IPS-15b (cell line): Measurements from ENCODE around the gene KCNJ16.

Experiments
- H3K27me3 ChIP-seq: one replicate; pipeline ENCODE4 v1.6.1; 2013; ENCODE audit warnings: low read length; ENCODE audit not compliant: control insufficient read depth, insufficient read depth
- H3K36me3 ChIP-seq: one replicate; pipeline ENCODE4 v1.6.1; 2013; ENCODE audit warnings: low read length; ENCODE audit not compliant: control insufficient read depth, insufficient read depth
- H3K4me1 ChIP-seq: one replicate; pipeline ENCODE4 v1.6.1; 2013; ENCODE audit warnings: mild to moderate bottlenecking, low read length; ENCODE audit not compliant: control insufficient read depth, insufficient read depth
- H3K4me3 ChIP-seq: one replicate; pipeline ENCODE4 v1.5.1; 2013; ENCODE audit warnings: low read depth, low read length
- H3K9ac ChIP-seq: one replicate; pipeline ENCODE4 v1.6.1; 2013; ENCODE audit warnings: low read depth, mild to moderate bottlenecking, low read length
- H3K9me3 ChIP-seq: one replicate; pipeline ENCODE4 v1.6.1; 2013; ENCODE audit warnings: mild to moderate bottlenecking, low read length; ENCODE audit not compliant: control insufficient read depth, insufficient read depth

KCNJ16 gene

DNA sequence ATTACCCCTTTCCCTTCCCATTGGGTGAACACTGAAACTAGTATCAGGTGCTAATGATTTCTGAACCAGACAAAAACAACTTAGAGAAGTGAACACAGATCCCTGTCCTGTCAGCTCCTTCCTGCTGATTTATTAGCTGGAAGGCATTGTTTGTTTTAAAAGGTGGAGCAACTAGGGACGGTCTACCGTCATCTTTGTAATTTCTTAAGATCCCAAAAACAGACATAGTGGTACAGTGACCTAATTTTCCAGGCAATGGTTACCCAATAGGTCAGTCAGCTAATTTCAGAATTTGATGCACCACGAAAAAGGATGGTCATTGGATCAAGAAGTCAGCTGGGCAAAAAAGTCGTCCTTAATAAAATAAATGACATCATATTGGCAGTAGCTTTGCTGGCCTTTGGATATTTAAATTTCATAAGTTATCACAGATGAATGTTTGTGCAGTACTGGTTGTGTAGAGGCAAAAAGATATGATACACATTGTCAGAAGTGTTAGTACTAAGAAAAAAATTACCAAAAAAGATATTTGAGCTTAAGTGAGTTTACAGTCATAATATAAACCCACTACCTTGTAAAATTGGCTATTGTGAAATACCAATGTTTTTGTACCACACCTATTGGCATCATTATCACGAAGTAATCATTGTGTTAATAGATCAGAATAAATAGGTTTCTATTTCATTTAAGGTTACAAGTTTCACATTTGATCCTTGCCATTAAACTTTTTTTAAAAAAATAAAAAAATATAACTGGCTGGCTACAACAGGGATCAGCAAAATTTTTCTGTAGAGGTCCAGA lies 27.2 kb upstream of the KCNJ16 start:
- Histone ChIP-seq H3K9me3 (no peaks in the 10 kb centered on the region), H3K36me3 (no peaks in the 10 kb centered on the region), H3K4me1 (no peaks in the 10 kb centered on the region), H3K27me3 (no peaks in the 10 kb centered on the region), H3K9ac (no peak overlapping the region), H3K4me3 (no peak overlapping the region)

DNA sequence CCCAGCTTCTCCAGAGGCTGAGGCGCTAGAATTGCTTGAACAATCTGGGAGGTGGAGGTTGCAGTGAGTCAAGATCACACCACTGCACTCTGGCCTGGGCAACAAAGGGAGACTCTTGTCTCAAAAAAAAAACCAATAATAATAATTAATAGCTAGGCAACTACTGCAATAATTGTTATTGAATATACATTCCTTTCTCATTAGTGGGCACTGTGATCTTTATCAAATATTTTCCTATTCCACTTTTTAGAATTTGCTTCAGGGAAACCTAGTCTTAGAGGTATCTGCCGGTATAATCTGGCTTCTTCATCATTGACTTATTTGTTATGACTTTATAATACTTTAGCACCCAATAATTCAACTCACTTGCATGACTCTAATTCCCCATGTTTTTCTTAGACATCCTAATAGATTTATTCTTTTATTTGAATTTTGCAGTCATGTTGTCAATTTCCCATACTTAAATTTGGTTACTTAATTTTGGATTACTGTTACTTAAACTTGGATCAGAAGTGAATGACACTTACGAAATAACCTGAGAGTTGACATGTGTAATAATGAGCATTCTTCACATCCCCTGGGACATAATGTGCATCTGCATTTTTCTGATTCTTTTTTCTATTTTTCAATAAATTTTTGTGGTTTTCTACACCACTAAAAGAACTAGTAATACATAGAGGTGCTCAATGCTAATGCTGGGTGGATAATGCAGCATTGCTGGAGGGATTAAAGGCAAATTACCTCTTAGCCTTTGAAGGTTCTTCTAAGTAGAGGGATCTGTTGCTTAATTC lies 25.0 kb upstream of the KCNJ16 start:
- Histone ChIP-seq H3K4me3 (no peak overlapping the region), H3K4me1 (no peaks in the 10 kb centered on the region), H3K27me3 (no peaks in the 10 kb centered on the region), H3K9me3 (no peaks in the 10 kb centered on the region), H3K9ac (no peak overlapping the region), H3K36me3 (no peaks in the 10 kb centered on the region)

- H3K27me3 ChIP-seq, result no peaks in the 10 kb centered on the region
- H3K9me3 ChIP-seq, result no peaks in the 10 kb centered on the region
- H3K4me3 ChIP-seq, result no peak overlapping the region
- H3K36me3 ChIP-seq, result no peaks in the 10 kb centered on the region
- H3K9ac ChIP-seq, result no peak overlapping the region
- H3K4me1 ChIP-seq, result no peaks in the 10 kb centered on the region
Measured at GRCh38 chr17:70050931-70051330, 24.1 kb upstream of the KCNJ16 start.

GRCh38 chr17:70053241-70054234 lies 21.5 kb upstream of the KCNJ16 start:
- H3K27me3 ChIP-seq, result no peaks in the 10 kb centered on the region
- H3K4me1 ChIP-seq, result no peaks in the 10 kb centered on the region
- no peaks in the 10 kb centered on the region for H3K9me3 ChIP-seq
- no peak overlapping the region for H3K4me3 ChIP-seq
- no peak overlapping the region for H3K9ac ChIP-seq
- H3K36me3 ChIP-seq, result no peaks in the 10 kb centered on the region

GRCh38 chr17:70055000-70055399 lies 20.0 kb upstream of the KCNJ16 start:
- Histone ChIP-seq H3K9ac (no peak overlapping the region), H3K27me3 (no peaks in the 10 kb centered on the region), H3K4me3 (no peak overlapping the region), H3K4me1 (no peaks in the 10 kb centered on the region), H3K9me3 (no peaks in the 10 kb centered on the region), H3K36me3 (no peaks in the 10 kb centered on the region)

DNA sequence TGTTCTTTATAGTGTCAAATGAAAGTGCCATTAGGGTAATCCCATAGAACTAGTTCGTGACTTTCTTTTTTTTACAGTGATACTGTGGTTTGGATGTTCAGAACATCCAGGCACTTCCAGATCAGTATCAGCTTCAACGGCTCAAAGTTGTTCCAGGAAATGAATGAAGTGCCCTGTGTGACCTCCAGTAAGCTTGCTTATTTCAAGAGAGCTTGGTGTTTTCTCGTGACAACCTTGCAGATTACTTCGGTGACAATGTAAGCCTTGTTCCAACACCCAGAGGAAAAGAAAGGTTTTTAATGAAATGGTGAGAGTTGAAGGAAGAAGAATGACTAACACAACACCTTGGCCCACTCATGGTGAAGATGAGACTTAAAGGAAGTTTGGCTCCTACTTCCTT lies 16.0 kb upstream of the KCNJ16 start:
- no peaks in the 10 kb centered on the region for H3K27me3 ChIP-seq
- no peaks in the 10 kb centered on the region for H3K9me3 ChIP-seq
- H3K4me1 ChIP-seq, result no peaks in the 10 kb centered on the region
- H3K4me3 ChIP-seq, result no peak overlapping the region
- no peak overlapping the region for H3K9ac ChIP-seq
- no peaks in the 10 kb centered on the region for H3K36me3 ChIP-seq

GRCh38 chr17:70059649-70060048 lies 15.4 kb upstream of the KCNJ16 start:
- Histone ChIP-seq H3K4me1 (no peaks in the 10 kb centered on the region), H3K27me3 (no peaks in the 10 kb centered on the region), H3K36me3 (no peaks in the 10 kb centered on the region), H3K9ac (no peak overlapping the region), H3K9me3 (no peaks in the 10 kb centered on the region), H3K4me3 (no peak overlapping the region)

GRCh38 chr17:70060415-70060814 lies 14.6 kb upstream of the KCNJ16 start:
- Histone ChIP-seq H3K36me3 (no peaks in the 10 kb centered on the region), H3K27me3 (no peaks in the 10 kb centered on the region), H3K9ac (no peak overlapping the region), H3K4me1 (no peaks in the 10 kb centered on the region), H3K9me3 (no peaks in the 10 kb centered on the region), H3K4me3 (no peak overlapping the region)

GRCh38 chr17:70067134-70067533 lies 7.9 kb upstream of the KCNJ16 start:
- peaks cover 6% of the 10 kb centered on the region for H3K4me1 ChIP-seq
- H3K9ac ChIP-seq, result no peak overlapping the region
- no peaks in the 10 kb centered on the region for H3K27me3 ChIP-seq
- H3K9me3 ChIP-seq, result no peaks in the 10 kb centered on the region
- no peaks in the 10 kb centered on the region for H3K36me3 ChIP-seq
- no peak overlapping the region for H3K4me3 ChIP-seq

- Histone ChIP-seq H3K36me3 (no peaks in the 10 kb centered on the region), H3K4me3 (no peak overlapping the region), H3K4me1 (peaks cover 6% of the 10 kb centered on the region), H3K9ac (no peak overlapping the region), H3K9me3 (no peaks in the 10 kb centered on the region), H3K27me3 (no peaks in the 10 kb centered on the region)
Measured at GRCh38 chr17:70070305-70071027, 4.6 kb upstream of the KCNJ16 start.

DNA sequence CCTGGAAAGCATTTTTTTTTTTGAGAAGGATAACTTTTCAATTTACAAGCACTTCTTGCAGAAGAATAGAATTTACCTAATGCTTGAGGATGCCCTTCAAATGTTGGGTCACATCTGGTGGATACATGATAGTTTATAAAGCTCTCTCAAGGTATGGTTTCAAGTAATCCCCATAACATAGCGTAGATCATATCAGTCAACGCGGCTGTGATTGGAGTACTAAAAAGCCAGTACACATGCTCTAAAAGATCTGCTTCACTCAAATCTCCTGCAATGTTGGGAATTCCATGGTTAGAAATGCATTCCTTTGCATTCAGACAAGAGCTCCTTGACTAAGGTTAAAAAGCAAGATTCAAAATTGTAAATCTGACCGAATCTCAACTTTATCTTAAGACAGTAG lies 3.9 kb upstream of the KCNJ16 start:
- Histone ChIP-seq H3K9ac (no peak overlapping the region), H3K4me3 (no peak overlapping the region), H3K36me3 (no peaks in the 10 kb centered on the region), H3K4me1 (peaks cover 6% of the 10 kb centered on the region), H3K9me3 (no peaks in the 10 kb centered on the region), H3K27me3 (no peaks in the 10 kb centered on the region)
